ENCODE results near the gene LRRC10B. TPM values are rescaled to one million over a fixed set of nuclear protein-coding genes. Genes with fewer than 3 reads are reported as not detected.
"Not testable (repeated sequence)": the region's sequence is repeated elsewhere in the genome, so short reads cannot be mapped to it uniquely, and the experiment has no call there.

The LRRC10B gene
- not detected for total RNA-seq
- polyA plus RNA-seq = not detected
- total RNA-seq = not detected

DNA sequence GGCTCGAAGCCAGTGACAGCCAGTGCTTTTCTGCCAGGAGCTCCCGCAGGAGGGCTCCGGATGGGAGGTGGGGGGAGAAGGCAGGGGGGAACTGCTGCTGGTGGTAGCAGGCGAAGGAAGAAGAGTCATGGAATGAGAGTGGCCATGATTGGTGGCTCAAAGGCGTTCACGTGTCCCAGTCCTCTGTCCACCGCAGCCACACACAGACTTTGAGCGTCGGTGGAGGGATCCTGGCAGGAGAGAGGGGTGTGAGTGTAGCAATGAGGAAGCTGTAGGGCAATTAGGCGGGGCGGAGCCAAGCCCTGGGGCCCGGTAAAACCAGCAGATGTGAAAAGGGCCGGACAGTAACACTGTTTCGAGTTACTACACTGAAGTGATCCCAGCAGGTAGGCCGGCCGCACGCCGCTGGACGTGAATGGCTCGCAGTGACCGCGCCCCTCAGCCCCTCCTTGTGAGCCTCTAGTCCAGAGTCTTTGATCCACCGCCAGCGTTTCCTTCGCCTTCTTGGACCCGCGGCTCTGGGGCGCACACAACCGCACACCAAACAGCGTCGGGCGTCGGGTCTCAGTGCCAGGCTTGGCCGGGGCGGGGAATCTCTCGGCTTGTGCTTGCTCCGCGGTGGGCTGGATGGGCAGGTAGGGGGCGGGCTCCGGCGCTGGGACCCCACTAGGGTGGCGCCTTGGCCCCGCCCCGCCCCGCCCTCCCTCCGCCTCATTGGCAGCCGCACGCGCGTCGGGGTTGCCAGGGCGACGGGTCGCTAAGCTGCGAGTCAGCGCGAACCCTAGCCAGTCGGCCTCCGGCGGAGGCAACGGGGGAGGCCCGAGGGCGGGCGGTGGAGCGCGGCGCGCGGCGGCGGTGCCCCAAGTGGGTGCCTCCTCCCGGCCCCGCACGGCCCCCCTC is at the start of gene LRRC10B:
TSS of gene LRRC10B (plus strand) at position 788 of the 900 bp plus-strand sequence. CDS start 250 bp downstream, outside the sequence.
- ChIA-PET CTCF (no interaction called here), POLR2A (no interaction called here)
- peaks cover 0 to 4% (median 0%) of the 10 kb centered on the region in 5 donors for H3K36me3 Mint-ChIP-seq
- H3K9me3 ChIP-seq (ENCODE audit: control insufficient read depth in 2 of 3, low read length in 3 of 3) = no peaks in the 10 kb centered on the region
- DNase-seq (peak in 2 of 9 donors; percentile 7 to 54), ATAC-seq (peak; percentile 20)
- peak within 1 kb of the TSS; percentile 49 to 82 (median 68) for H3K4me3 Mint-ChIP-seq
- intact Hi-C loops (cut with micrococcal nuclease) = loop anchor here in 1 of 2 donors (2.0 kb wide), 1 partner anchor 73 kb away; the partner anchor contains the start of gene SYT7
- peaks cover 0 to 8% of the 10 kb centered on the region in 2 donors for H3K4me1 ChIP-seq (ENCODE audit: control insufficient read depth in 2 of 2, insufficient read depth in 2 of 2, low read length in 2 of 2)
- peak within 1 kb of the TSS; percentile 39 for H3K4me3 ChIP-seq (ENCODE audit: low read length)
- H3K36me3 ChIP-seq (ENCODE audit: control insufficient read depth in 2 of 3, insufficient read depth in 3 of 3, low read length in 3 of 3) = no peaks in the 10 kb centered on the region
- no peak within 1 kb of the TSS for H3K27ac ChIP-seq (ENCODE audit: low read depth, low read length)
- no peaks in the 10 kb centered on the region for H3K9me3 Mint-ChIP-seq
- H3K27me3 ChIP-seq (ENCODE audit: control insufficient read depth in 2 of 2, insufficient read depth in 2 of 2, low read length in 2 of 2) = peaks cover 2 to 21% of the 10 kb centered on the region in 2 donors
- H3K27ac Mint-ChIP-seq = no peak within 1 kb of the TSS
- peaks cover 27 to 60% (median 51%) of the 10 kb centered on the region in 5 donors for H3K27me3 Mint-ChIP-seq
- H3K4me1 Mint-ChIP-seq = peaks cover 0 to 13% (median 7%) of the 10 kb centered on the region in 7 donors

DNA sequence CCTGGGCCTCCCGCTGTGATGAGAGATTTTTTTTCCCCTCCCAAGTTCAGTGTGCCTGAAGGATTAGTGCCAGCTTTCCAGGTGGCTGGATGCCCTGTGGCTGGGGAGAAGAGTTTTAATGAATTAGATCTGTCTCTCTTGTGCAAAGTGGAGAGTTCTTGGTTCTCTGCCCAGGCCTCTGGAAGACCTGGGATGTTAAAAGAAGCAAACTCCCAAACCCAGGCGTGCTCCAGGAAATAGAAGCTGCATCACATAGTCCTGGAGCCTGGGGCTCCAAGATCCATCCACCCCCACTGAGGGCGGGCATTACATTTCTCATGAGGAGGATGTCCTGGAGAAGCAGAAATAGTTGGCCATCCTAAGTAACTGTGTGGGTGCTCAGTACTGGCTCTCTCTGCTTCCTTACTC is 48.1 kb upstream of the LRRC10B start:
- CTCF ChIA-PET = interaction anchor here (0.6 to 0.7 kb wide), 2 partner anchors 12 to 72 kb away, joined by 3 to 4 read pairs; no protein-coding TSS in a partner anchor
- H3K9me3 Mint-ChIP-seq = no peaks in the 10 kb centered on the region

DNA sequence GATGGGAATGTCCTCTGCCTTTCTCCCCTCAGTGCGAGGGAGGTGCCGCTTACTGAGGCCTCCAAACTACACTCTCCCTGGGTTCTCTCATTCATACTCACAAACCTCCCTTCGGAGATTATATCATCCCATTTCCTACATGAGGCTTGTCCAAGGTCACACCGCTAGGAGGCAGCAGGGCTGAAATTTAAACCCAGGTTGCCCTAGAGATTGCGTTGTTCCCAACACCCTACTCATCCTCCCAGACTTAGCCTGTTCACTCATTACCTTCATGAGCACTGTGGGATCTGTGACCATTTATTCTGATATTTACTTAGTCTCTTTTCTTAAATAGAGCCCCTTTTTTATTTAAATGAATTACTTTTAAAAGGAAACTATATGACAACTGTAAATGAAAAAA is 47.6 kb upstream of the LRRC10B start:
- Mint-ChIP-seq H3K36me3 (peaks cover 10 to 22% (median 12%) of the 10 kb centered on the region in 5 donors), H3K4me3 (no peak overlapping the region), H3K9me3 (no peaks in the 10 kb centered on the region), H3K27ac (no peak overlapping the region), H3K27me3 (no peaks in the 10 kb centered on the region), H3K4me1 (peaks cover 0 to 15% (median 4%) of the 10 kb centered on the region in 7 donors)
- Histone ChIP-seq H3K27ac (ENCODE audit: low read depth, low read length) (no peak overlapping the region), H3K4me1 (ENCODE audit: control insufficient read depth in 2 of 2, insufficient read depth in 2 of 2, low read length in 2 of 2) (no peaks in the 10 kb centered on the region), H3K9me3 (ENCODE audit: control insufficient read depth in 2 of 3, low read length in 3 of 3) (no peaks in the 10 kb centered on the region), H3K36me3 (ENCODE audit: control insufficient read depth in 2 of 3, insufficient read depth in 3 of 3, low read length in 3 of 3) (no peaks in the 10 kb centered on the region), H3K27me3 (ENCODE audit: control insufficient read depth in 2 of 2, insufficient read depth in 2 of 2, low read length in 2 of 2) (no peaks in the 10 kb centered on the region), H3K4me3 (ENCODE audit: low read length) (no peak overlapping the region)
- DNase-seq = no peak
- intact Hi-C loops (cut with micrococcal nuclease) = no loop called here
- ATAC-seq = no peak
- ChIA-PET POLR2A (no interaction called here), CTCF (no interaction called here)

More for the DNA sequence above, 48.1 kb upstream of the LRRC10B start:
- Mint-ChIP-seq H3K27ac (no peak overlapping the region), H3K4me3 (no peak overlapping the region), H3K4me1 (peaks cover 0 to 15% (median 4%) of the 10 kb centered on the region in 7 donors), H3K36me3 (peaks cover 10 to 26% (median 12%) of the 10 kb centered on the region in 5 donors), H3K27me3 (no peaks in the 10 kb centered on the region)
- peaks cover 0 to 4% (median 0%) of the 10 kb centered on the region in 3 experiments for H3K36me3 ChIP-seq (ENCODE audit: control insufficient read depth in 2 of 3, insufficient read depth in 3 of 3, low read length in 3 of 3)
- H3K4me1 ChIP-seq (ENCODE audit: control insufficient read depth in 2 of 2, insufficient read depth in 2 of 2, low read length in 2 of 2) = no peaks in the 10 kb centered on the region
- H3K4me3 ChIP-seq (ENCODE audit: low read length) = no peak overlapping the region
- no peak for DNase-seq
- H3K27me3 ChIP-seq (ENCODE audit: control insufficient read depth in 2 of 2, insufficient read depth in 2 of 2, low read length in 2 of 2) = no peaks in the 10 kb centered on the region
- no peak for ATAC-seq
- H3K9me3 ChIP-seq (ENCODE audit: control insufficient read depth in 2 of 3, low read length in 3 of 3) = no peaks in the 10 kb centered on the region
- no peak overlapping the region for H3K27ac ChIP-seq (ENCODE audit: low read depth, low read length)
- intact Hi-C loops (cut with micrococcal nuclease) = no loop called here
- POLR2A ChIA-PET = no interaction called here

DNA sequence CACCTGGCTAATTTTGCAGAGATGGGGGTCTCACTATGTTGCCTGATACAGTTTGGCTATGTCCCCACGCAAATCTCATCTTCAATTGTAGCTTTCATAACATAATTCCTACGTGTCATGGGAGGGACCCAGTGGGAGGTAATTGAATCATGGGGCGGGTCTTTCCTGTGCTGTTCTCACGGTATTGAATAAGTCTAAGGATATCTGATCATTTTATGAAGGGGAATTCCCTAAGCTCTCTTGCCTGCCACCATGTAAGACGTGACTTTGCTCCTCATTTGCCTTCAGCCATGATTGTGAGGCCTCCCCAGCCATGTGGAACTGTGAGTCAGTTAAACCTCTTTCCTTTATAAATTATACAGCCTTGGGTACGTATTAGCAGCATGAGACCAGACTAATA is 40.9 kb upstream of the LRRC10B start:
- H3K9me3 Mint-ChIP-seq; H3K27ac ChIP-seq (ENCODE audit: low read depth, low read length); H3K4me3 ChIP-seq (ENCODE audit: low read length); H3K9me3 ChIP-seq (ENCODE audit: control insufficient read depth in 2 of 3, low read length in 3 of 3); H3K4me3 Mint-ChIP-seq; CTCF ChIA-PET; H3K27me3 Mint-ChIP-seq; ATAC-seq; H3K27ac Mint-ChIP-seq; H3K4me1 Mint-ChIP-seq; POLR2A ChIA-PET; H3K27me3 ChIP-seq (ENCODE audit: control insufficient read depth in 2 of 2, insufficient read depth in 2 of 2, low read length in 2 of 2); intact Hi-C loops (cut with micrococcal nuclease); DNase-seq; H3K4me1 ChIP-seq (ENCODE audit: control insufficient read depth in 2 of 2, insufficient read depth in 2 of 2, low read length in 2 of 2): not testable (repeated sequence)
- peaks cover 0 to 24% (median 0%) of the 10 kb centered on the region in 3 experiments for H3K36me3 ChIP-seq (ENCODE audit: control insufficient read depth in 2 of 3, insufficient read depth in 3 of 3, low read length in 3 of 3)
- peaks cover 4 to 19% (median 4%) of the 10 kb centered on the region in 5 donors for H3K36me3 Mint-ChIP-seq

DNA sequence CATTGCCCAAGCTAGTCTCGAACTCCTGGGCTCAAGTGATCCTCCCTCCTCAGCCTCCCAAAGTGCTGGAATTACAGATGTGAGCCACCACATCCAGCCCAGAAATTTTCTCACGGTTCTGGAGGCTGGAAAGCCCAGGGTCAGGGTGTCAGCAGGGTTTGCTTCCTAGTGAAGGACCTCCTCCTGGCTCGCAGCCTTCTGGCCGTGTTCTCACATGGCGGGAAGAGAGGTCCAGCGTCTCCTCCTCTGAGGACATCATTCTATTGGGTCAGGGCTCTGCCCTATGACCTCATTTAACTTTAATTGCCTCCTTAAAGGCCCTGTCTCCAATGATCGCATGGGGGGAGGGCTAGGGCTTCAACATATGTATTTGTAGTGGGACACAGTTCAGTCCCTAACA is 40.5 kb upstream of the LRRC10B start:
- Histone ChIP-seq H3K4me3 (ENCODE audit: low read length) (no peak overlapping the region), H3K36me3 (ENCODE audit: control insufficient read depth in 2 of 3, insufficient read depth in 3 of 3, low read length in 3 of 3) (peaks cover 0 to 28% (median 0%) of the 10 kb centered on the region in 3 experiments), H3K27ac (ENCODE audit: low read depth, low read length) (no peak overlapping the region), H3K27me3 (ENCODE audit: control insufficient read depth in 2 of 2, insufficient read depth in 2 of 2, low read length in 2 of 2) (no peaks in the 10 kb centered on the region), H3K4me1 (ENCODE audit: control insufficient read depth in 2 of 2, insufficient read depth in 2 of 2, low read length in 2 of 2) (no peaks in the 10 kb centered on the region), H3K9me3 (ENCODE audit: control insufficient read depth in 2 of 3, low read length in 3 of 3) (no peaks in the 10 kb centered on the region)
- DNase-seq (no peak), ATAC-seq (no peak)
- H3K9me3 Mint-ChIP-seq = no peaks in the 10 kb centered on the region
- intact Hi-C loops (cut with micrococcal nuclease) = no loop called here
- H3K27me3 Mint-ChIP-seq = no peaks in the 10 kb centered on the region
- no peak overlapping the region for H3K4me3 Mint-ChIP-seq
- POLR2A ChIA-PET = no interaction called here
- no peak overlapping the region for H3K27ac Mint-ChIP-seq
- CTCF ChIA-PET = no interaction called here
- peaks cover 0 to 2% (median 0%) of the 10 kb centered on the region in 7 donors for H3K4me1 Mint-ChIP-seq
- H3K36me3 Mint-ChIP-seq = peaks cover 4 to 23% (median 4%) of the 10 kb centered on the region in 5 donors

DNA sequence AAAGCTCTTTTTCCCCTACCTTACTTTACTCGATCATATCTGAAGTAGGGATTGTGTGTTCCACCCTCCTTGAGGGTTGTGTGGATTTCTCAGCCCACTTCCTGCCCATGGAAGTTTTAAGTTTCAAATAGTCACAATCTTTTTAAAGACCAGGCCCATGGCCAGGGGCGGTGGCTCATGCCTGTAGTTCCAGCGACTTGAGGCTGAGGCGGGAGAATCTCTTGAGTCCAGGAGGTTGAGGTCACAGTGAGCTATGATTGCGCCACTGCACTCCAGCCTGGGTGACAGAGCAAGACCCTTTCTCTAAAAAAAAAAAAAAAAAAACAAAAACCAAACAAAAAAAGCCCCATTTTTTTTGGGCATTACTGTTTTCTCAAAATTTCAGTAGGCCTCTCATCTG is 36.3 kb upstream of the LRRC10B start:
- ChIA-PET POLR2A (interaction anchor here (0.7 kb wide), 1 partner anchor 261 kb away, joined by 5 read pairs; no protein-coding TSS in a partner anchor), CTCF (interaction anchor here (0.6 kb wide), 2 partner anchors 12 to 31 kb away, joined by 4 read pairs; no protein-coding TSS in a partner anchor)
- Mint-ChIP-seq H3K4me3 (no peak overlapping the region), H3K36me3 (peaks cover 3 to 30% (median 8%) of the 10 kb centered on the region in 5 donors), H3K9me3 (no peaks in the 10 kb centered on the region), H3K27ac (peak overlapping the region in 2 of 9 donors; percentile 18 to 40), H3K4me1 (peaks cover 0 to 4% (median 0%) of the 10 kb centered on the region in 7 donors), H3K27me3 (no peaks in the 10 kb centered on the region)
- intact Hi-C loops (cut with micrococcal nuclease) = no loop called here
- ATAC-seq = no peak
- peaks cover 0 to 36% (median 0%) of the 10 kb centered on the region in 3 experiments for H3K36me3 ChIP-seq (ENCODE audit: control insufficient read depth in 2 of 3, insufficient read depth in 3 of 3, low read length in 3 of 3)
- H3K4me1 ChIP-seq (ENCODE audit: control insufficient read depth in 2 of 2, insufficient read depth in 2 of 2, low read length in 2 of 2) = no peaks in the 10 kb centered on the region
- no peak for DNase-seq
- H3K27me3 ChIP-seq (ENCODE audit: control insufficient read depth in 2 of 2, insufficient read depth in 2 of 2, low read length in 2 of 2) = no peaks in the 10 kb centered on the region
- H3K9me3 ChIP-seq (ENCODE audit: control insufficient read depth in 2 of 3, low read length in 3 of 3) = no peaks in the 10 kb centered on the region
- H3K4me3 ChIP-seq (ENCODE audit: low read length) = no peak overlapping the region
- no peak overlapping the region for H3K27ac ChIP-seq (ENCODE audit: low read depth, low read length)
